Fibroblast of the aortic adventitia (primary cell): ENCODE measurements around the gene DISP2. TPM values are rescaled to one million over a fixed set of nuclear protein-coding genes. Genes with fewer than 3 reads are reported as not detected.

Experiments used
- DNase-seq: peaks from one replicate; pipeline ENCODE4 v3.0.0-alpha.2; 2010; ENCODE audit warnings: low read depth
- H3K4me3 ChIP-seq: 2 replicates; pipeline ENCODE4 v1.5.1; 2011; ENCODE audit warnings: low read depth, mild to moderate bottlenecking, control low read depth, low read length, moderate library complexity
- total RNA-seq: library from RNA; depleted of rRNA; stranded (reverse); fragments of >200 nt; gene quantifications from 2 replicates; pipeline ENCODE4 v1.2.3, GENCODE V29; 2012; ENCODE audit warnings: low replicate concordance
- TF ChIP-seq, protein P1 (sequence below): IDR thresholded peaks from 2 replicates; pipeline ENCODE4 v1.5.1; 2011; ENCODE audit warnings: mild to moderate bottlenecking, low read length, control low read depth, inconsistent platforms; ENCODE audit not compliant: insufficient read depth

DISP2 gene
- total RNA-seq, 1 donor = 0.36 TPM

DNA sequence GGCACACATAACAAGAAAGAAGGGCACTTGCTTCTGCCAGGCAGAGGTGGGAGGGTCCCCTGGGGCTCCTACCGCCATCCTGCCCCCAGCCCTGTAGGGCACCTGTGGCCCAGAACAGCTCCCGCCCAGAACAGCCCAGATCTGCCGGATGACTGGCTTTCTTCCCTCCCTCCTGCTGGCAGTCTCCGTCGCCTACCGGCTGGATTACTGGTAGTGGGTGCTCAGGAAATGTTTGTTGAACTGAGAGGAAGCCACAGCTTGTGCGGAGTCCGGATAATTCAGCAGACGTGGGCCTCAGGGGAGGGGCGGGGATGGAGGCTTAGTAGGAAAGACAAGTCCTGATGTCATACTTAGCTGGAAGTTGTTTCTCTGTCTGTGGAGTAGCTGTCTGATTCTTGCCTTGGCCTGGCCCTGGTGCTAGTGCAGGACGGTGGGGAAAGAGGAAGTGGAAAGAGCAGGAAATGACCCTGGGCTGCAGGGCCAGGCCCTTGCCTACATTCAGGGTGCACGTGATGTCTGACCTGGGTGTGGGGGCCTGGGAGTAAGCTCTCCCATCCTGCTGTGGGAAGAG is 24.0 kb upstream of the DISP2 start:
- TF ChIP-seq, protein P1, sequence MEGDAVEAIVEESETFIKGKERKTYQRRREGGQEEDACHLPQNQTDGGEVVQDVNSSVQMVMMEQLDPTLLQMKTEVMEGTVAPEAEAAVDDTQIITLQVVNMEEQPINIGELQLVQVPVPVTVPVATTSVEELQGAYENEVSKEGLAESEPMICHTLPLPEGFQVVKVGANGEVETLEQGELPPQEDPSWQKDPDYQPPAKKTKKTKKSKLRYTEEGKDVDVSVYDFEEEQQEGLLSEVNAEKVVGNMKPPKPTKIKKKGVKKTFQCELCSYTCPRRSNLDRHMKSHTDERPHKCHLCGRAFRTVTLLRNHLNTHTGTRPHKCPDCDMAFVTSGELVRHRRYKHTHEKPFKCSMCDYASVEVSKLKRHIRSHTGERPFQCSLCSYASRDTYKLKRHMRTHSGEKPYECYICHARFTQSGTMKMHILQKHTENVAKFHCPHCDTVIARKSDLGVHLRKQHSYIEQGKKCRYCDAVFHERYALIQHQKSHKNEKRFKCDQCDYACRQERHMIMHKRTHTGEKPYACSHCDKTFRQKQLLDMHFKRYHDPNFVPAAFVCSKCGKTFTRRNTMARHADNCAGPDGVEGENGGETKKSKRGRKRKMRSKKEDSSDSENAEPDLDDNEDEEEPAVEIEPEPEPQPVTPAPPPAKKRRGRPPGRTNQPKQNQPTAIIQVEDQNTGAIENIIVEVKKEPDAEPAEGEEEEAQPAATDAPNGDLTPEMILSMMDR = no peak
- H3K4me3 ChIP-seq = no peak overlapping the region
- peak; percentile 64 for DNase-seq

GRCh38 chr15:40334541-40334940 is 23.5 kb upstream of the DISP2 start:
- DNase-seq = no peak

DNA sequence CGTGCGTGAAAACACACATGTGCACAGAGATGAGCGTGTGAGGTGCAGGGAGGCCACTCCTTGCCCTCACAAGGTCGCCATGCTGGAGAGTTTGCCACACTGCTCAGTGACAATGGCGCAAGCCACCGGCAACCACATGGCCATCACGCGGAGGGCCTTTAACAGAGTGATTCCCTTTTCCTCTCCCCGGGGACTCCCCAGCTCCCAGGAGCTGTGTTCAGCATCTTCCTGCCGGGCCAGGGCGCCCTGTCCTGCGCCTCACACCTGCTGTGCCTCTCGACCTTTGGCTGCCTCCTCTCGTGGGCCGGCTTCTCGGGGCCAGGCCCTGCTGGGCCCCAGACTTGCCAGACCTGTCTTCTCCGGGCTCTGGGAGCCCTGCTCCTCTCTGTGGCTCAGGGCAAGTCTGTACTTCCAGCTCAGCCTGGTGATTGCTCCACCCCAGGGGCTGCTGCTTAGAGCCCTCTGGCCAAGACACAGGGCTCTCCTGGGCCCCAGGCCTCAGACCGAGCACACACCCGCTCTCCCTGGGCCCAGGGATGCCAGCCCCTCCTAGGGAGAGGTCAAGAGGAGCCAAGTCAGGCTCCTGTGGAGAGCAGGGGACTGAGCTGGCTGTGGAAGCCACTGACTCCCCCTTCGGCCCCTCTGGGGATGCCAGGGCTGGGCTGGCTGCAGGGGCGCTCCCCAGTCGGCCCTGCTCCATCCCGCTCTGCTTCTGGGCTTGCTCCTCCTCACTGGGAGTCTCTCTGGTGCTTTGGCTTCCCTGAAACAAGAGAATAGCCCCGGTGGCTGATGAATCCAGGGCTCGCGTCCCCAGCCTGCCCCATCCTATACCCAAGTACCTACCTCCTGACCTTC is 22.9 kb upstream of the DISP2 start:
- TF ChIP-seq, protein P1 = no peak
- H3K4me3 ChIP-seq = no peak overlapping the region
- no peak for DNase-seq

More at GRCh38 chr15:40334541-40334940, 23.5 kb upstream of the DISP2 start:
- H3K4me3 ChIP-seq = no peak overlapping the region
- TF ChIP-seq, protein P1 = no peak

- TF ChIP-seq, protein P1 = no peak
- no peak overlapping the region for H3K4me3 ChIP-seq
- no peak for DNase-seq
Observed at GRCh38 chr15:40335938-40336743, 21.9 kb upstream of the DISP2 start.

DNA sequence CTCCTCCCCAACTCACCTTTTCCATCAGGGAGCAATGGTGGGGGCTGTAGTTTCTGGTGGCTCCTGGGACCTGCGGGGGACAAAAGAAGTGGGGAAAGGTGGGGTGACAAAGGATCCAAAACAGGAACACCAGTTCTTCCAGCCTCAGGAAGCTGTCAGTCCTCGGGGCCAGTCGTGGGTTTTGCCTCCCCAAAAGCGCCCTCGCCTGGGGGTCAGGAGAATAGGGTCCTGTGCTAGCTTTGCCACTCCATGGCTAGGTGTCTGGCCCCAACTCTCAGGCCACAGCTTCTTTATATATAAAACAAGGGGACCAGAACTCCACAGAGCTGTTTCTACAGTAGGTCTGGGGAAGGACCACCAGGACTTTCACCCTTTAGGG is 21.3 kb upstream of the DISP2 start:
- no peak overlapping the region for H3K4me3 ChIP-seq
- TF ChIP-seq, protein P1 = no peak
- DNase-seq = no peak

DNA sequence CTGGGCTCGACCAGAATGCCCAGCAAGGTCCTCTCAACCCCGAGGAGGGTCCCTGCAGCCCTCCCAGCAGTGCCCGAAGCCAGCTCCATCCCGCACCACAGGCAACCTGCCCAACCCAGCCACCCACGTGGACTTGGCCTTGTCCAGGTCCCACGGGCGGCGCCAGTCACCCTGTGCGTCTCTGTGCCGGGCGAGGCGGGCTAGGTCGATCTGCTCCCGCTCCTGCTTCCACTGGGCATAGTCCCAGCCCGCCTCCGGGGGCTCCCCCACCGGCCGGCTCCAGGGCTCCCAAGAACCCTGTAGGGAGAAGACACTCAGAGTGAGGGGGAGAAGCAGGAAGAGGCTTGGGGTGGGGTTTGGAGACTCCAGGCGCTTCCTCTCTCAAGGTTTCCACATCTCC is 20.4 kb upstream of the DISP2 start:
- TF ChIP-seq, protein P1 = no peak
- H3K4me3 ChIP-seq = no peak overlapping the region
- no peak for DNase-seq
